CD8-positive, alpha-beta memory T cell (primary cell): ENCODE data around the gene TRPC4AP. TPM values are rescaled to one million over a fixed set of nuclear protein-coding genes. Genes with fewer than 3 reads are reported as not detected.
A peak's percentile ranks its signal among the peaks of the same experiment; 100 is the strongest.

Experiments
- CTCF ChIA-PET: fragments of 350-600 bp; sonication (Branson Sonifier 250); formaldehyde crosslinking; loops from one replicate; lab custom pipeline; 2021; ENCODE audit warnings: antibody characterized with exemption; lab: Charles Lee
- POLR2A ChIA-PET: fragments of 350-600 bp; sonication (Branson Sonifier 250); formaldehyde crosslinking; loops from one replicate; lab custom pipeline; 2021; ENCODE audit warnings: antibody characterized with exemption; lab: Charles Lee
- DNase-seq, 5 donors: peaks; one replicate each; pipeline versions ENCODE4 v3.0.0 to v3.0.0-alpha.2; 2020 to 2022; ENCODE audit warnings: mixed read lengths in 1 of 5
- H3K27ac ChIP-seq: one replicate; pipeline ENCODE4 v1.7.0; 2013; ENCODE audit warnings: low read depth, mild to moderate bottlenecking, low read length, moderate library complexity
- H3K27me3 ChIP-seq: 2 replicates; pipeline ENCODE4 v1.7.0; 2013; ENCODE audit warnings: low read length, mild to moderate bottlenecking; ENCODE audit not compliant: insufficient read depth, poor library complexity, severe bottlenecking
- H3K36me3 ChIP-seq: 2 replicates; pipeline ENCODE4 v1.7.0; 2013; ENCODE audit warnings: mild to moderate bottlenecking, low read length, moderate library complexity; ENCODE audit not compliant: insufficient read depth
- H3K4me1 ChIP-seq: 2 replicates; pipeline ENCODE4 v1.7.0; 2013; ENCODE audit warnings: mild to moderate bottlenecking, low read length, moderate library complexity; ENCODE audit not compliant: insufficient read depth
- H3K4me3 ChIP-seq: 2 replicates; pipeline ENCODE4 v1.7.0; 2013; ENCODE audit warnings: mild to moderate bottlenecking, low read length
- H3K9me3 ChIP-seq: 2 replicates; pipeline ENCODE4 v1.7.0; 2013; ENCODE audit warnings: mild to moderate bottlenecking, low read length
- H3K27ac Mint-ChIP-seq, 8 donors: one replicate each; pipeline ENCODE4 v1.8.0; 2020 to 2021; ENCODE audit warnings: mixed read lengths in 8 of 8, mild to moderate bottlenecking in 6 of 8, inconsistent platforms in 3 of 8, moderate library complexity in 3 of 8
- H3K27me3 Mint-ChIP-seq, 2 donors: one replicate each; pipeline ENCODE4 v1.8.0; 2020 to 2021; ENCODE audit warnings: mixed read lengths in 2 of 2, mild to moderate bottlenecking in 1 of 2, moderate library complexity in 1 of 2
- H3K36me3 Mint-ChIP-seq, 3 donors: one replicate each; pipeline ENCODE4 v1.8.0; 2020 to 2021; ENCODE audit warnings: mixed read lengths in 3 of 3, inconsistent platforms in 1 of 3, mild to moderate bottlenecking in 1 of 3
- H3K4me1 Mint-ChIP-seq, 3 donors: one replicate each; pipeline ENCODE4 v1.8.0; 2020 to 2021; ENCODE audit warnings: mixed read lengths in 3 of 3, inconsistent platforms in 1 of 3, mild to moderate bottlenecking in 1 of 3
- H3K4me3 Mint-ChIP-seq, 7 donors: one replicate each; pipeline ENCODE4 v1.8.0; 2020 to 2021; ENCODE audit warnings: mixed read lengths in 7 of 7, mild to moderate bottlenecking in 6 of 7, moderate library complexity in 4 of 7, inconsistent platforms in 2 of 7
- H3K9me3 Mint-ChIP-seq, 5 donors: one replicate each; pipeline ENCODE4 v1.8.0; 2020 to 2022; ENCODE audit warnings: mixed read lengths in 5 of 5, mild to moderate bottlenecking in 3 of 5, moderate library complexity in 2 of 5, inconsistent platforms in 1 of 5
- polyA plus RNA-seq: library from polyadenylated mRNA; unstranded; fragments of 300-500 nt; fragmentation: Illumina TruSeq; gene quantifications from one replicate; pipeline ENCODE4 v1.2.3, GENCODE V29; 2021
- total RNA-seq, 2 experiments: library from RNA; stranded (reverse); gene quantifications; one replicate each; pipeline ENCODE4 v1.2.3, GENCODE V29; 2021

TRPC4AP gene
- total and polyA plus RNA-seq, 3 experiments from 2014 or later: 51.2 to 59.8 (median 53.4) TPM

DNA sequence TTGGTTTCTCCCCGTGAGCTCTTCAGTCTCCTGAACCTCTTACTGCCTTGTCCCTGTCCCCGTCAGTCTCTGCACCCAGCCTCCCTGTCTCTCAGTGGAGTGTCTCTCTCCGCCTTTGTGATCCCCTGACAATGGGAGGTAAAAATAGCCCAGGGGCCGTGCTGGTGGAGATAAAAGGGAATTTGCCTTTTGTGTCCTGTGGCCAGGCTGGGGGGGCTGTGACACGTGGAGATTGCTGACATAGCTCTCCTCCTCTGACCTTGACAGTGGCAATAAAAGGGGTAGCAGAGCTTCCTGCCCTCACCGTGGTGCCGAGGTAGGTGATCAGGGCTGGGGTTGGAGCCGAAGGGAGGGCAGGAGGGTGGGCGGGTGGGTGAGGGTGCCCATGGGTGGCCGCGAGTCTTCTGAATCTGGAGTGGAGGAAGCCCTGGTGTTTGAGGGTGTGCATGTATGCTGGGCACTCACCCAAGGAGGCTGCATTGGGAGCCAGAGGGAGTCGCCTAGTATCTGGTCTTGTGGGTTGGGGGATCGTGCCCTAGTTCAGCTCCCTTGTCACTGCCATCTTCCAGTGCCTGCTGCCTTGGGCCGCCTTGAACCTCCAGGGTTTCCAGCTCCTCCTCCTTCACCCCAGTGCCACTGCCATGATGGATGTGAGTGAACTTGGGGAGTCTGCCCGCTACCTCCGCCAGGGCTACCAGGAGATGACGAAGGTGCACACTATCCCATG lies 115.1 kb downstream of the TRPC4AP start:
- Histone ChIP-seq H3K4me3 (no peak overlapping the region), H3K36me3 (no peaks in the 10 kb centered on the region), H3K27me3 (no peaks in the 10 kb centered on the region), H3K27ac (no peak overlapping the region), H3K4me1 (no peaks in the 10 kb centered on the region), H3K9me3 (no peaks in the 10 kb centered on the region)
- no peak overlapping the region for H3K27ac Mint-ChIP-seq
- ChIA-PET POLR2A (no interaction called here), CTCF (no interaction called here)
- no peak for DNase-seq
- H3K27me3 Mint-ChIP-seq: peaks cover 21 to 28% of the 10 kb centered on the region in 2 donors
- no peaks in the 10 kb centered on the region for H3K4me1 Mint-ChIP-seq
- no peaks in the 10 kb centered on the region for H3K9me3 Mint-ChIP-seq
- no peak overlapping the region for H3K4me3 Mint-ChIP-seq
- H3K36me3 Mint-ChIP-seq: peaks cover 0 to 1% (median 0%) of the 10 kb centered on the region in 3 donors

GRCh38 chr20:34976286-34976685 lies 116.3 kb downstream of the TRPC4AP start:
- no peaks in the 10 kb centered on the region for H3K4me1 ChIP-seq
- no peak overlapping the region for H3K4me3 Mint-ChIP-seq
- H3K27ac ChIP-seq: no peak overlapping the region
- H3K9me3 ChIP-seq: no peaks in the 10 kb centered on the region
- POLR2A ChIA-PET: no interaction called here
- no peak overlapping the region for H3K4me3 ChIP-seq
- CTCF ChIA-PET: no interaction called here
- DNase-seq: no peak
- H3K27me3 ChIP-seq: no peaks in the 10 kb centered on the region
- no peaks in the 10 kb centered on the region for H3K9me3 Mint-ChIP-seq
- H3K36me3 Mint-ChIP-seq: no peaks in the 10 kb centered on the region
- peaks cover 13 to 21% of the 10 kb centered on the region in 2 donors for H3K27me3 Mint-ChIP-seq
- H3K27ac Mint-ChIP-seq: no peak overlapping the region
- no peaks in the 10 kb centered on the region for H3K4me1 Mint-ChIP-seq
- no peaks in the 10 kb centered on the region for H3K36me3 ChIP-seq

DNA sequence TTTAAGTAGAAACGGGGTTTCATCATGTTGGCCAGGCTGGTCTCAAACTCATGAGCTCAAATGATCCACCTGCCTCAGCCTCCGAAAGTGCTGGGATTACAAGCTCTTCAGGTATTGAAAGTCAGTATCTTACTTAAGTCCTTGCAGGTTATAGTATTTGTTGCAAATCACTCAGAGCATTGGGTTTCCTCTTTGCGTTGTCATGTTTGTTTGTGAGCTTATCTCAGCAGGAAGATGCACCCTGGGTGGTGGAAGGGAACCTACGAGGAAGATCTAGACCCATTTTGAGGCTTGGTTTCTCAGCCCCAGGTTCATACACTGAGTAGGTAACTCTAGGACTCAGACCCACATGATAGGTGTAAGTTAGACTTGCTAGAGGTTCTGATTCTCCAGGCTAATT lies 118.4 kb downstream of the TRPC4AP start:
- H3K36me3 Mint-ChIP-seq: no peaks in the 10 kb centered on the region
- CTCF ChIA-PET: no interaction called here

DNA sequence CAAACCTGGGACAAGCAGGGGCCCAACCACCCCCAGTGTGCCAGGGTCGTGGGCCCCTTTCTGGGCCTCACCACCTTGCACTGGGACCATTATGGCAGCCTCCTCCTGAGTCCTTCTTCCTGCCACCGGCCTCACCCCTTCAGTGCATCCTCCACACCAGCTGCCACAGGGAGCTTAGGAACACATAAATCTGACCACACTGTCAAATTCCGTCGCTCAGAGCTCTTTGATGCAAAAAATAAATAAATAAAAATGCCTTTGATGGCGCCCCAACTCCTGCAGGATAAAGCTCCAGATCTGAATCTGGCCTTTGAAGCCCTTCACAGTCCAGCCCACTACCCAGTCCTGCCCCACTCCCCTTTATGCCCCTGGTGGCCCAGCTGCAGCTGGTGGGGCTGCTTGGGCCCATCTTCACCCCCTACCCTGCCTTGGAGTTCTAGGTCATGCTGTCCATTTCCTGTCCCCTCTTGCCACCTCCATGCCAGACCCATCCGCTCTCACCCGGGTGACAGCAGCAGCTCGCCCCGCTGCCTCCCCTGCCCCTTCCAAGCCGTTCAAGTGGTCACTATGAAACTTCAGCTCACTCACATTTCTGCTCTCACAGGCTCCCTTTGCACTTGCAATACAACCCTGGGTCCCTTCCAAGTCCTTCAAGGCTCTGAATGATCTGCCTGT lies 120.9 kb downstream of the TRPC4AP start:
- ChIA-PET CTCF (interaction anchor here (1.5 kb wide), 1 partner anchor 24 kb away, joined by 3 read pairs; no protein-coding TSS in a partner anchor), POLR2A (interaction anchor here (0.5 to 0.7 kb wide), 3 partner anchors 53 to 99 kb away, joined by 3 to 7 read pairs (median 3); no protein-coding TSS in a partner anchor)
- no peak for DNase-seq
- no peaks in the 10 kb centered on the region for H3K4me1 ChIP-seq
- no peak overlapping the region for H3K4me3 Mint-ChIP-seq
- H3K27ac ChIP-seq: no peak overlapping the region
- peak overlapping the region in 1 of 8 donors; percentile 87 for H3K27ac Mint-ChIP-seq
- H3K4me1 Mint-ChIP-seq: no peaks in the 10 kb centered on the region
- peaks cover 1 to 10% of the 10 kb centered on the region in 2 donors for H3K27me3 Mint-ChIP-seq
- no peaks in the 10 kb centered on the region for H3K36me3 ChIP-seq
- no peak overlapping the region for H3K4me3 ChIP-seq
- H3K9me3 Mint-ChIP-seq: no peaks in the 10 kb centered on the region
- no peaks in the 10 kb centered on the region for H3K9me3 ChIP-seq
- H3K36me3 Mint-ChIP-seq: no peaks in the 10 kb centered on the region
- no peaks in the 10 kb centered on the region for H3K27me3 ChIP-seq

More for the DNA sequence above, 118.4 kb downstream of the TRPC4AP start:
- no peak overlapping the region for H3K4me3 ChIP-seq
- H3K4me1 ChIP-seq: no peaks in the 10 kb centered on the region
- no peaks in the 10 kb centered on the region for H3K36me3 ChIP-seq
- H3K9me3 Mint-ChIP-seq: no peaks in the 10 kb centered on the region
- no peak overlapping the region for H3K4me3 Mint-ChIP-seq
- H3K27ac Mint-ChIP-seq: no peak overlapping the region
- H3K27me3 ChIP-seq: no peaks in the 10 kb centered on the region
- H3K27me3 Mint-ChIP-seq: peaks cover 1 to 18% of the 10 kb centered on the region in 2 donors
- H3K27ac ChIP-seq: no peak overlapping the region
- DNase-seq: peak in 1 of 5 donors; percentile 22
- POLR2A ChIA-PET: no interaction called here
- no peaks in the 10 kb centered on the region for H3K4me1 Mint-ChIP-seq
- no peaks in the 10 kb centered on the region for H3K9me3 ChIP-seq

DNA sequence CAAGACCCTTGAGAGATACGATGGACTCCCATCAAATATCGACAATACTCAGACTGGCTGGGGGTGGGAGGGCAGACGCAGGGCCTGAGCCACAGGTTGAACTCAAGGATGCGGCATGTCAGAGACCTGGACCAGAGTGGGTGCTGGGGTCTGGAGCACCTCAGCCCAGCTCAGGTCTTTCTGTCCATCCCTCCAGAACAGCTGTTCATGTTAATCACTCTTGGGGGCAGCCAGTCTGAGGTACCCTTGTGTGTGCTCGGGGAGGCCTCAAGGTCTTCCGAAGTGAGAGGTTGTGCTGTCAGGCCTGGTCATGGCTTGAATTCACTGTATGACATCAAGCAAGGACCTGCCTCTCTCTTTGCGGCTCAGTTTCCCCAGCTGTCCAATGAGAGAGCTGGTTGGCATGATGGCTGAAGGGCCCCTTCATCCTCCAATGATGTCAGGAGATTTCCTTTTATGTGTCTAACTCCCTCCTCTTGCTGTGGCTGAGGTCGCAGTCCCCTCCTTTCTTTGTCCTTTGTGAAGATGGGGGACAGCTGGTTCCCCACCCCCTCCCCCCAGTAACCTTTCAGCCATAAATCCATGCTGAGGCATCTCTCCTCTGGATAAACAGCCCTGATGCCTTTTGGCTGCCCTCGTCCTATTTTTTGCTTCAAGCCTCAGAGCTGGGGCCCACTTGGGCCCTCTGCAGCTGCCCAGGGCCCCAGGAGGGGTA lies 121.6 kb downstream of the TRPC4AP start:
- Histone ChIP-seq H3K4me3 (no peak overlapping the region), H3K27ac (no peak overlapping the region), H3K36me3 (no peaks in the 10 kb centered on the region), H3K27me3 (no peaks in the 10 kb centered on the region), H3K9me3 (no peaks in the 10 kb centered on the region), H3K4me1 (no peaks in the 10 kb centered on the region)
- Mint-ChIP-seq H3K4me3 (no peak overlapping the region), H3K27ac (no peak overlapping the region), H3K9me3 (no peaks in the 10 kb centered on the region), H3K27me3 (peaks cover 1 to 6% of the 10 kb centered on the region in 2 donors), H3K4me1 (no peaks in the 10 kb centered on the region), H3K36me3 (no peaks in the 10 kb centered on the region)
- no peak for DNase-seq
- ChIA-PET CTCF (no interaction called here), POLR2A (interaction anchor here (0.7 kb wide), 1 partner anchor 100 kb away, joined by 7 read pairs; no protein-coding TSS in a partner anchor)

- Mint-ChIP-seq H3K4me1 (no peaks in the 10 kb centered on the region), H3K36me3 (no peaks in the 10 kb centered on the region), H3K9me3 (no peaks in the 10 kb centered on the region), H3K27ac (no peak overlapping the region), H3K4me3 (no peak overlapping the region), H3K27me3 (peaks cover 1 to 6% of the 10 kb centered on the region in 2 donors)
- H3K36me3 ChIP-seq: no peaks in the 10 kb centered on the region
- H3K27ac ChIP-seq: no peak overlapping the region
- ChIA-PET POLR2A (no interaction called here), CTCF (interaction anchor here (1.0 kb wide), 1 partner anchor 14 kb away, joined by 3 read pairs; the partner anchor contains the start of genes GSS and MYH7B)
- DNase-seq: no peak
- no peak overlapping the region for H3K4me3 ChIP-seq
- H3K27me3 ChIP-seq: no peaks in the 10 kb centered on the region
- H3K4me1 ChIP-seq: no peaks in the 10 kb centered on the region
- H3K9me3 ChIP-seq: no peaks in the 10 kb centered on the region
These were observed 122.3 kb downstream of the TRPC4AP start for GRCh38 chr20:34970193-34970840.

DNA sequence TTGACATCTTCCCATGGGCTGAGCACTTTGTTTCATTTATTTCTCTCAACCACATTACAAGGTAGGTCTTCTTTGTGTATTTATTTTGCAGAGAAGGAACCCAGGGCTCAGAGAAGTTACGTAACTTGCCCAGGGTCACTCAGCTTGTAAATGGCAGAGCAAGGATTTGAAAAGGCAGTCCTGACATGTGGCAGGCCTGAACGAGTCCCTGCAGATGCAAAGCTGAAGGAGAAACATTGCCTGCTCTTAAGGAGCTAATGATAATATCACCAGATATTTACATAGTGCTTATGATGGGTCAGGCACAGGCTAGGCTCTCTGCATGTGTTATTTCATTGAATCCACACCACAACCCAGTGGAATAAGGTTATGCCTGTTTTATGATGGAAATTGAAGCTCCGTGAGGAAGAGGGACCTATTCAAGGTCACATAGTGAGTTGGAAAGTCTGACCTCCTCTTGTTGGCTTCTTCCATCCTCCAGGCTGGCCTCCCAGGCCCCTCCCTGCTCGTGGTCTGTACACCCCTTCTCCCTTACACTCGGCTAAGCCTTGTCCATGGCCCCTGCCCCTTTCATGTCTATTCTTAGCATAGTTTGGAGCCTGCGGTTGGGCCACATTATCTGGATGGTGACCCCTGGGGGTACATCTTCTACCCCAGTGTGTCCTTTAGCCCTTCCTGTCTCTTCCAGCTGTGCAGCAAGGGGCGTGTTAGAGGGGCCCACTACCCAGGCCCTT lies 124.4 kb downstream of the TRPC4AP start:
- Mint-ChIP-seq H3K4me1 (no peaks in the 10 kb centered on the region), H3K4me3 (no peak overlapping the region), H3K36me3 (no peaks in the 10 kb centered on the region), H3K27ac (no peak overlapping the region), H3K9me3 (no peaks in the 10 kb centered on the region), H3K27me3 (peaks cover 1 to 3% of the 10 kb centered on the region in 2 donors)
- POLR2A ChIA-PET: no interaction called here
- Histone ChIP-seq H3K27ac (no peak overlapping the region), H3K9me3 (no peaks in the 10 kb centered on the region), H3K4me3 (no peak overlapping the region), H3K27me3 (no peaks in the 10 kb centered on the region), H3K4me1 (no peaks in the 10 kb centered on the region), H3K36me3 (no peaks in the 10 kb centered on the region)
- CTCF ChIA-PET: interaction anchor here (0.6 kb wide), 1 partner anchor 549 kb away, joined by 3 read pairs; no protein-coding TSS in a partner anchor
- no peak for DNase-seq
